Cardiac muscle cell (in vitro differentiated cells and primary cell): Measurements from ENCODE around the gene BANK1. TPM values are rescaled to one million over a fixed set of nuclear protein-coding genes. Genes with fewer than 3 reads are reported as not detected.
"Not testable (repeated sequence)": the region's sequence is repeated elsewhere in the genome, so short reads cannot be mapped to it uniquely, and the experiment has no call there.

Experiments used
- DNase-seq, 2 donors: peaks; one replicate each; pipeline versions ENCODE4 v3.0.0 to v3.0.0-alpha.2; 2010 to 2017; ENCODE audit warnings: low read depth in 1 of 2, low spot score in 1 of 2
- H3K27ac ChIP-seq: fragments of 200-600 bp; sonication (generic); 2 replicates; pipeline ENCODE4 v1.5.1; 2016
- H3K27me3 ChIP-seq: fragments of 200-600 bp; sonication (generic); 2 replicates; pipeline ENCODE4 v1.6.0; 2016; ENCODE audit warnings: control low read depth
- H3K36me3 ChIP-seq: fragments of 200-600 bp; sonication (generic); 2 replicates; pipeline ENCODE4 v1.5.1; 2016; ENCODE audit warnings: control low read depth
- H3K4me1 ChIP-seq: fragments of 200-600 bp; sonication (generic); 2 replicates; pipeline ENCODE4 v1.8.1; 2017; ENCODE audit warnings: low read depth, mild to moderate bottlenecking, mixed run types
- H3K4me3 ChIP-seq: fragments of 200-600 bp; sonication (generic); 2 replicates; pipeline ENCODE4 v1.5.1; 2016; ENCODE audit warnings: mild to moderate bottlenecking
- H3K9me3 ChIP-seq: fragments of 200-600 bp; sonication (generic); 2 replicates; pipeline ENCODE4 v1.5.1; 2017; ENCODE audit warnings: low read depth, mild to moderate bottlenecking, control low read depth
- CTCF ChIP-seq: IDR thresholded peaks from 2 replicates; pipeline ENCODE4 v1.5.1; 2012; ENCODE audit warnings: low read depth, mild to moderate bottlenecking, low read length
- polyA plus RNA-seq: library from polyadenylated mRNA; unstranded; fragments of >200 nt; fragmentation: Nextera tagmentation; extraction: Ambion mirVana; gene quantifications from 2 replicates; pipeline ENCODE4 v1.2.1, GENCODE V29; 2016
- total RNA-seq: library from RNA; depleted of rRNA; stranded (reverse); fragments of >200 nt; gene quantifications from 2 replicates; pipeline ENCODE4 v1.2.3, GENCODE V29; 2016

Gene BANK1
- total and polyA plus RNA-seq, 2 experiments from 2014 or later: 0.27 to 0.46 TPM

GRCh38 chr4:101871962-101872676 lies 81.6 kb downstream of the BANK1 start:
- no peaks in the 10 kb centered on the region for H3K9me3 ChIP-seq
- DNase-seq: no peak
- H3K27me3 ChIP-seq: no peaks in the 10 kb centered on the region
- no peak overlapping the region for H3K4me3 ChIP-seq
- H3K36me3 ChIP-seq: no peaks in the 10 kb centered on the region
- TF ChIP-seq CTCF: no peak
- no peak overlapping the region for H3K27ac ChIP-seq
- H3K4me1 ChIP-seq: no peaks in the 10 kb centered on the region

- Histone ChIP-seq H3K27ac (no peak overlapping the region), H3K4me3 (no peak overlapping the region), H3K27me3 (no peaks in the 10 kb centered on the region), H3K9me3 (no peaks in the 10 kb centered on the region), H3K4me1 (no peaks in the 10 kb centered on the region), H3K36me3 (no peaks in the 10 kb centered on the region)
- no peak for TF ChIP-seq CTCF
- peak in 1 of 2 donors; percentile 6 for DNase-seq
Observed at GRCh38 chr4:101885574-101885973, 95.0 kb downstream of the BANK1 start.

DNA sequence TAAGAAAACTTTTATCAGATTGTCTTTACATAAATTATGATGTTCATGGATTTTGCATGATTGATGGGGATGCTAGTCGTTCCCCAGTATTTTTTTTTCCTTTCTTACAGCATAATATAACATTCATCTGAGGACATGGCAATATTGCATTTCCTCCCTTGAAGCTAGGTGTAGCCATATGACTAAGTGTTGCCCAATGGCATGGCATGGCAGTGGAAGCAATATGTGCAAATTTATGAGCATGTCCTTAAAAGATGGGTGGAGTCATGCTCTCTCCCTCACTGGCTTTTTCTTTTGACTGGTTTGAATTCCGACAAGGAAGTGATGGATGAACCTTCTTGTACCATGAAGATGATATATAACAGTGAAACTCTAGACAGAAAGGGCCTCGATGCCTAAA lies 96.3 kb downstream of the BANK1 start:
- Histone ChIP-seq H3K9me3 (no peaks in the 10 kb centered on the region), H3K27ac (no peak overlapping the region)
- no peak for TF ChIP-seq CTCF

GRCh38 chr4:101888472-101888871 lies 97.9 kb downstream of the BANK1 start:
- no peak overlapping the region for H3K4me3 ChIP-seq
- no peak for DNase-seq
- no peak for TF ChIP-seq CTCF
- no peak overlapping the region for H3K27ac ChIP-seq
- no peaks in the 10 kb centered on the region for H3K9me3 ChIP-seq
- H3K36me3 ChIP-seq: no peaks in the 10 kb centered on the region
- H3K4me1 ChIP-seq: no peaks in the 10 kb centered on the region
- no peaks in the 10 kb centered on the region for H3K27me3 ChIP-seq

More for the DNA sequence above, 96.3 kb downstream of the BANK1 start:
- H3K27me3 ChIP-seq: no peaks in the 10 kb centered on the region
- H3K4me3 ChIP-seq: no peak overlapping the region
- no peaks in the 10 kb centered on the region for H3K4me1 ChIP-seq
- no peak for DNase-seq
- no peaks in the 10 kb centered on the region for H3K36me3 ChIP-seq

DNA sequence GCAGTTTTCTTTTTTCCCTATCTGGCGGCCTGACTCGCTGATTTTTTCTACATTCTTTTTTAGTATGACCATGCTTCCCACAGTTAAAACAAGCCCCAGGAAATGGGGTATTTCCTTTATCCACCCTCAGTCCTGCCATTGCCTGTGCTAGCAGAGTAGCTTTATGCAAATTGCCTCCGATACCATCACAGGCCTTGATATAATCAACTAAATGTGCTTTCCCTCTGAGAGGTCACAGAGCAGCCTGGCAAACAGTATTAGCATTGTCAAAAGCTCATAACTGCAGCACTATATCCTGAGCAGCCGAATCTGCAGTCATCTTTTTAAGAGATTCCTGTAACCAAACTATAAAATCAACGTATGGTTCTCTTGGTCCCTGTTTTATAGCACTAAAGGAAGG lies 115.0 kb downstream of the BANK1 start:
- DNase-seq, H3K27ac ChIP-seq, H3K36me3 ChIP-seq, H3K4me3 ChIP-seq, H3K4me1 ChIP-seq, H3K27me3 ChIP-seq, H3K9me3 ChIP-seq: not testable (repeated sequence)

DNA sequence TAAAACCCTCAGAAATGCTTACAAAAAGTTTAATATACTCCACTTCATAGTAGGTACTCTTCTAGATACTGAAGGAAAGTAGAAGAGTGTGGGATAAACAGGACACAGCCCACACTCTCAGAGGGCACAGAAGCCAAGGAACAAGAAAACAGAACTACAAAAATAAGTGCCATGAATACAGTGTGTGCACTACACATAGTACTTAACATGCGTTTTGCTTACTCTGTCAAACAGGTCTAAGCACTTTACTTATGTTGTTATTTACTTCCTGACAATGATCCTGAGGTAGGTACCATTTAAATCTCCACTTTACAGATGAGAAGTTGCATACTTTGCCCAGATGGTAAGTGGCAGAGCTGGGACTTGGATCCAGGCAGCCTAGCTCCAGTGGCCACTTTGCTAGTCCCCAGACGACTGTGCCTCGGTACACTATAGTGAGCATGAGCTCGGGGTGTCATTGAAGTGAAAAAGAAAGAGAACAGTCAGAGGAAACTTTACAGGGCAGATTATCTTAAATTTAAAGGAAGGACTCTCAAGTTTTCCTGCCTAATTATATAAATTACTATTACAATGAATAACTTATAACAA lies 120.3 kb downstream of the BANK1 start:
- no peaks in the 10 kb centered on the region for H3K36me3 ChIP-seq
- no peaks in the 10 kb centered on the region for H3K27me3 ChIP-seq
- H3K9me3 ChIP-seq: no peaks in the 10 kb centered on the region
- H3K4me3 ChIP-seq: no peak overlapping the region
- DNase-seq: no peak
- H3K27ac ChIP-seq: no peak overlapping the region
- TF ChIP-seq CTCF: no peak
- H3K4me1 ChIP-seq: no peaks in the 10 kb centered on the region
